H1 (cell line): ENCODE results near the gene ANKH. TPM values are rescaled to one million over a fixed set of nuclear protein-coding genes. Genes with fewer than 3 reads are reported as not detected.

Source experiments
- CTCF ChIA-PET: fragments of 300-600 bp; sonication (Branson Sonifier 250); formaldehyde crosslinking; loops from one replicate; lab custom pipeline; 2021; ENCODE audit not compliant: partially characterized antibody; lab: Charles Lee
- POLR2A ChIA-PET: fragments of 300-600 bp; sonication (Branson Sonifier 250); formaldehyde crosslinking; loops from one replicate; lab custom pipeline; 2021; ENCODE audit warnings: inconsistent platforms; ENCODE audit not compliant: partially characterized antibody; lab: Charles Lee
- DNase-seq, 2 experiments: peaks; one replicate each; pipeline versions ENCODE4 v3.0.0 to v3.0.0-alpha.2; 2010 to 2022; ENCODE audit warnings: low spot score in 2 of 2, low read depth in 1 of 2, mixed read lengths in 1 of 2
- FAIRE-seq: peaks from 2 replicates; lab custom pipeline; 2011; peaks lifted over from hg19 to GRCh38; lab: Jason Lieb, UNC
- H2AFZ ChIP-seq: 2 replicates; pipeline ENCODE4 v1.8.1; 2012; ENCODE audit warnings: low read length, inconsistent platforms
- H2AK5ac ChIP-seq: 2 replicates; pipeline ENCODE4 v1.6.1; 2013; ENCODE audit warnings: low read depth, low read length
- H2BK120ac ChIP-seq: replicated peaks from 2 replicates; pipeline ENCODE3; 2013; ENCODE audit warnings: low read depth, low read length, inconsistent platforms
- H2BK12ac ChIP-seq: 2 replicates; pipeline ENCODE4 v1.6.1; 2013; ENCODE audit warnings: low read depth, low read length
- H2BK15ac ChIP-seq: 2 replicates; pipeline ENCODE4 v1.6.1; 2013; ENCODE audit warnings: low read length
- H2BK20ac ChIP-seq: 2 replicates; pipeline ENCODE4 v1.6.1; 2013; ENCODE audit warnings: low read length
- H2BK5ac ChIP-seq: 2 replicates; pipeline ENCODE4 v1.6.1; 2013; ENCODE audit warnings: low read depth, low read length
- H3K14ac ChIP-seq: 2 replicates; pipeline ENCODE4 v1.6.1; 2013; ENCODE audit warnings: inconsistent platforms; ENCODE audit not compliant: insufficient read length
- H3K18ac ChIP-seq: 2 replicates; pipeline ENCODE4 v1.6.1; 2013; ENCODE audit warnings: low read length; ENCODE audit errors: extremely low read depth
- H3K23ac ChIP-seq: 2 replicates; pipeline ENCODE4 v1.6.1; 2013; ENCODE audit warnings: inconsistent platforms; ENCODE audit not compliant: insufficient read length
- H3K23me2 ChIP-seq: 2 replicates; pipeline ENCODE4 v1.6.1; 2013; ENCODE audit warnings: low read depth, low read length
- H3K27ac ChIP-seq: 2 replicates; pipeline ENCODE4 v1.6.1; 2011; ENCODE audit warnings: low read depth, low read length, inconsistent platforms
- H3K27me3 ChIP-seq, 4 experiments: replicated peaks in 1 of 4; 1 replicate in 1 of 4; 2 replicates in 3 of 4; pipeline versions ENCODE4 v1.6.1 to v1.8.1; 2011 to 2013; ENCODE audit warnings: low read length in 3 of 4, mild to moderate bottlenecking in 3 of 4, inconsistent platforms in 2 of 4, mixed read lengths in 2 of 4, moderate library complexity in 1 of 4; ENCODE audit not compliant: control insufficient read depth in 3 of 4, insufficient read depth in 3 of 4; ENCODE audit errors: extremely low read depth in 1 of 4
- H3K36me3 ChIP-seq, 4 experiments: 2 replicates each; pipeline versions ENCODE4 v1.6.1 to v1.8.1; 2011 to 2013; ENCODE audit warnings: mild to moderate bottlenecking in 4 of 4, low read length in 3 of 4, moderate library complexity in 2 of 4, control low read depth in 1 of 4, inconsistent platforms in 1 of 4; ENCODE audit not compliant: insufficient read depth in 4 of 4, control insufficient read depth in 2 of 4
- H3K4ac ChIP-seq: replicated peaks from 2 replicates; pipeline ENCODE3; 2013; ENCODE audit warnings: low read length, low read depth, mixed read lengths, inconsistent platforms; ENCODE audit not compliant: insufficient read length
- H3K4me1 ChIP-seq, 4 experiments: replicated peaks in 1 of 4; 1 replicate in 1 of 4; 2 replicates in 3 of 4; pipeline versions ENCODE4 v1.6.1 to v1.8.1; 2011 to 2013; ENCODE audit warnings: low read length in 3 of 4, inconsistent platforms in 2 of 4, mixed read lengths in 1 of 4; ENCODE audit not compliant: insufficient read depth in 4 of 4, control insufficient read depth in 3 of 4
- H3K4me2 ChIP-seq, 2 experiments: 2 replicates each; pipeline versions ENCODE4 v1.6.1 to v1.8.1; 2011 to 2013; ENCODE audit warnings: low read depth in 2 of 2, low read length in 2 of 2, control low read depth in 1 of 2, inconsistent platforms in 1 of 2, mild to moderate bottlenecking in 1 of 2; ENCODE audit not compliant: insufficient read depth in 1 of 2
- H3K4me3 ChIP-seq, 4 experiments: fragments of 200-600, 300-600 bp in 1 of 4; sonication (generic), shearing (Covaris generic), sonication (Bioruptor Twin) in 1 of 4; 2 replicates each; pipeline versions ENCODE4 v1.5.1 to v1.8.1; 2011 to 2016; ENCODE audit warnings: low read length in 4 of 4, low read depth in 3 of 4, control low read depth in 2 of 4, inconsistent platforms in 2 of 4, mild to moderate bottlenecking in 2 of 4, mixed read lengths in 1 of 4, moderate library complexity in 1 of 4; ENCODE audit not compliant: insufficient read depth in 2 of 4; ENCODE audit errors: extremely low read depth in 1 of 4
- H3K56ac ChIP-seq: replicated peaks from 2 replicates; pipeline ENCODE3; 2013; ENCODE audit warnings: low read depth, mild to moderate bottlenecking, mixed read lengths, low read length, inconsistent platforms; ENCODE audit not compliant: insufficient read length
- H3K79me1 ChIP-seq: 2 replicates; pipeline ENCODE4 v1.6.1; 2013; ENCODE audit warnings: low read depth, low read length, control low read depth
- H3K79me2 ChIP-seq, 2 experiments: 2 replicates each; pipeline versions ENCODE4 v1.6.1 to v1.8.1; 2012 to 2013; ENCODE audit warnings: low read length in 2 of 2, mild to moderate bottlenecking in 2 of 2, inconsistent platforms in 1 of 2; ENCODE audit not compliant: insufficient read depth in 2 of 2, control insufficient read depth in 1 of 2
- H3K9ac ChIP-seq, 4 experiments: replicated peaks in 1 of 4; 1 replicate in 1 of 4; 2 replicates in 3 of 4; pipeline versions ENCODE4 v1.6.1 to v1.8.1; 2011 to 2013; ENCODE audit warnings: low read depth in 3 of 4, low read length in 3 of 4, control low read depth in 2 of 4, mild to moderate bottlenecking in 2 of 4, moderate library complexity in 2 of 4, inconsistent platforms in 1 of 4; ENCODE audit errors: extremely low read depth in 1 of 4
- H3K9me3 ChIP-seq, 2 experiments: 2 replicates each; pipeline versions ENCODE4 v1.6.1 to v1.8.1; 2012 to 2013; ENCODE audit warnings: mild to moderate bottlenecking in 2 of 2, moderate library complexity in 2 of 2, control low read depth in 1 of 2, inconsistent platforms in 1 of 2, low read depth in 1 of 2, low read length in 1 of 2, mixed read lengths in 1 of 2; ENCODE audit not compliant: insufficient read depth in 2 of 2
- H4K20me1 ChIP-seq, 2 experiments: replicated peaks in 1 of 2; 2 replicates each; pipeline versions ENCODE3 to v1.8.1; 2011 to 2013; ENCODE audit warnings: inconsistent platforms in 2 of 2, low read length in 2 of 2, mild to moderate bottlenecking in 1 of 2; ENCODE audit not compliant: insufficient read depth in 2 of 2, control insufficient read depth in 1 of 2
- H4K5ac ChIP-seq: 2 replicates; pipeline ENCODE4 v1.6.1; 2013; ENCODE audit warnings: low read length, low read depth, mixed read lengths, inconsistent platforms; ENCODE audit not compliant: insufficient read length
- H4K8ac ChIP-seq: 2 replicates; pipeline ENCODE4 v1.8.0; 2013; ENCODE audit warnings: mild to moderate bottlenecking, moderate library complexity, low read length, inconsistent platforms; ENCODE audit not compliant: insufficient read depth; ENCODE audit errors: extremely low read depth
- H4K91ac ChIP-seq: replicated peaks from 2 replicates; pipeline ENCODE3; 2013; ENCODE audit warnings: low read length, mixed read lengths, inconsistent platforms; ENCODE audit not compliant: insufficient read length
- SIRT6 ChIP-seq: IDR thresholded peaks from one replicate; pipeline ENCODE4 v1.7.1; 2012; ENCODE audit warnings: low read length, inconsistent platforms
- SP4 ChIP-seq: IDR thresholded peaks from 2 replicates; pipeline ENCODE4 v1.6.1; 2012; ENCODE audit warnings: low read length, inconsistent platforms
- SRF ChIP-seq: IDR thresholded peaks from 2 replicates; pipeline ENCODE4 v1.6.1; 2011; ENCODE audit warnings: mild to moderate bottlenecking, low read depth, low read length, moderate library complexity
- TAF1 ChIP-seq: IDR thresholded peaks from 2 replicates; pipeline ENCODE4 v1.6.1; 2011; ENCODE audit warnings: mild to moderate bottlenecking, low read depth, low read length
- YY1 ChIP-seq: IDR thresholded peaks from 2 replicates; pipeline ENCODE4 v1.6.1; 2011; ENCODE audit warnings: low read depth, mild to moderate bottlenecking, low read length
- WGBS, 2 experiments: shearing (Covaris generic) in 1 of 2; methylation state at CpG; one replicate each; pipeline versions ENCODE4 v1.1.6 to v1.1.7; 2013 to 2015; ENCODE audit warnings: low lambda C conversion rate in 2 of 2, mixed read lengths in 2 of 2, inconsistent platforms in 1 of 2, low coverage in 1 of 2, missing lambda C conversion rate in 1 of 2; ENCODE audit not compliant: insufficient replicate concordance in 2 of 2, insufficient coverage in 1 of 2, insufficient read length in 1 of 2; ENCODE audit errors: extremely low coverage in 1 of 2, missing lambda C conversion rate in 1 of 2; 5-methylcytosine and 5-hydroxymethylcytosine counted together
- polyA plus RNA-seq, 7 experiments: library from polyadenylated mRNA; depleted of rRNA in 3 of 7; stranded (reverse) in 5 of 7; unstranded in 2 of 7; fragments of >200 nt in 5 of 7; fragments of 200-250 nt in 2 of 7; gene quantifications; 1 replicate in 5 of 7; 2 replicates in 1 of 7; 4 replicates in 1 of 7; pipeline versions ENCODE4 v1.2.1 to v1.2.3, GENCODE V29; 2011 to 2013; ENCODE audit warnings: missing spikeins in 2 of 7, mixed read lengths in 2 of 7
- total RNA-seq: library from RNA; stranded (reverse); fragmentation: NEBNext Ultra II Directional; extraction: Animal tissue kit (Norgen Biotek cat#: 25700); gene quantifications from 2 replicates; pipeline ENCODE4 v1.2.1, GENCODE V29; 2021

Gene ANKH
- total and polyA plus RNA-seq, 2 of the 8 experiments (the other 6 are each of a cell fraction or from before 2014, with no cell fraction given), result 5.3 to 13.0 TPM

DNA sequence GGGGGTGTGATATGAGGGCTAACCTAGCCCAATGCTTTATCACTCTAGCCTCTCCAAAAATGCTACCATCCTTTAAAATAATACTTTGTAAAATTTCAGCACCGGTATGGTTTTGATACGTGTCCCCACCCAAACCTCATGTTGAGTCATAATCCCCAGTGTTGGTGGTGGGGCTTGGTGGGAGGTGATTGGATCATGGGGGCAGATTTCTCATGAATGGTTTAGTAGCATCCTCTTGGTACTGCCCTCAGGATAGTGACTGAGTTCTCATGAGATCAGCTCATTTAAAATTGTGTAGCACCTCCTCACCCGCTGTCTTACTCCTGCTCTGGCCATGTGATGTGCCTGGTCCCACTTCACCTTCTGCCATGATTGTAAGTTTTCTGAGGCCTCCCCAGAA, 35.0 kb upstream of the ANKH start:
- ChIA-PET CTCF (interaction anchor here (0.9 to 1.3 kb wide), 2 partner anchors 97 to 179 kb away, joined by 3 to 4 read pairs; no protein-coding TSS in a partner anchor), POLR2A (no interaction called here)
- Histone ChIP-seq H4K8ac (no peak overlapping the region), H3K23ac (no peak overlapping the region), H2BK120ac (no peak overlapping the region), H2AK5ac (no peak overlapping the region), H3K56ac (no peak overlapping the region), H3K14ac (no peak overlapping the region), H3K18ac (no peak overlapping the region), H4K20me1 (no peaks in the 10 kb centered on the region), H4K5ac (no peak overlapping the region), H4K91ac (no peak overlapping the region), H2BK5ac (no peak overlapping the region), H3K36me3 (no peaks in the 10 kb centered on the region), H3K4me1 (no peaks in the 10 kb centered on the region), H3K4me2 (no peak overlapping the region), H3K27me3 (no peaks in the 10 kb centered on the region), H2BK20ac (no peak overlapping the region), H3K79me1 (no peaks in the 10 kb centered on the region; the same call in 1 of the 2 replicates), H3K79me2 (no peaks in the 10 kb centered on the region), H3K9ac (no peak overlapping the region), H3K23me2 (no peaks in the 10 kb centered on the region), H3K27ac (no peak overlapping the region), H2BK12ac (no peak overlapping the region), H3K4me3 (no peak overlapping the region), H2AFZ (no peak overlapping the region), H3K9me3 (no peaks in the 10 kb centered on the region), H2BK15ac (no peak overlapping the region), H3K4ac (no peak overlapping the region)
- DNase-seq, result no peak
- FAIRE-seq, result no peak
- WGBS, 2 experiments, result 86% methylated on average over 3 of the region's 3 CpGs; no CpG with 5 or more reads in 1 of the 2 experiments
- TF ChIP-seq TAF1 (no peak), SRF (no peak), SIRT6 (no peak), YY1 (no peak), SP4 (no peak)
